T-cell (primary cell): ENCODE data around the gene TMEM178B. TPM values are rescaled to one million over a fixed set of nuclear protein-coding genes. Genes with fewer than 3 reads are reported as not detected.

Source experiments
- ATAC-seq, 4 experiments: fragments of 200-7000 bp in 3 of 4; fragments of 150-1000 bp in 1 of 4; cut with Tn5 transposase; replicated peaks in 1 of 4; 1 replicate in 3 of 4; 2 replicates in 1 of 4; pipeline ENCODE4 v1.10.0; 2021; ENCODE audit warnings: moderate library complexity in 3 of 4, mild to moderate bottlenecking in 2 of 4, moderate number of reproducible peaks in 1 of 4
- CTCF ChIA-PET, 2 donors: fragments of 300-600 bp; sonication (Branson Sonifier 250); formaldehyde crosslinking; loops; one replicate each; lab custom pipeline; 2022; ENCODE audit warnings: antibody characterized with exemption in 2 of 2; lab: Charles Lee
- POLR2A ChIA-PET, 2 donors: fragments of 300-600 bp; sonication (Branson Sonifier 250); formaldehyde crosslinking; loops; one replicate each; lab custom pipeline; 2022; ENCODE audit warnings: antibody characterized with exemption in 2 of 2; lab: Charles Lee
- DNase-seq, 35 experiments: peaks; one replicate each; pipeline versions ENCODE4 v3.0.0 to v3.0.0-alpha.2; 2013 to 2023
- H3K27ac ChIP-seq: one replicate; pipeline ENCODE4 v1.5.1; 2013; ENCODE audit warnings: low read length
- H3K27me3 ChIP-seq, 2 experiments: replicated peaks in 1 of 2; 1 replicate in 1 of 2; 2 replicates in 1 of 2; pipeline versions ENCODE4 v1.6.1 to v1.7.0; 2013; ENCODE audit warnings: low read length in 1 of 2, mixed read lengths in 1 of 2; ENCODE audit not compliant: control insufficient read depth in 2 of 2, insufficient read depth in 2 of 2; ENCODE audit errors: extremely low read depth in 1 of 2
- H3K36me3 ChIP-seq, 2 donors: 1 replicate in 1 of 2; 2 replicates in 1 of 2; pipeline versions ENCODE4 v1.6.1 to v1.7.0; 2013; ENCODE audit warnings: low read length in 1 of 2; ENCODE audit not compliant: control insufficient read depth in 2 of 2, insufficient read depth in 1 of 2; ENCODE audit errors: extremely low read depth in 1 of 2
- H3K4me1 ChIP-seq, 2 experiments: 1 replicate in 1 of 2; 2 replicates in 1 of 2; pipeline versions ENCODE4 v1.6.1 to v1.7.0; 2013; ENCODE audit warnings: low read length in 2 of 2, mixed read lengths in 1 of 2; ENCODE audit not compliant: insufficient read depth in 2 of 2, control insufficient read depth in 1 of 2; ENCODE audit errors: extremely low read depth in 1 of 2
- H3K4me3 ChIP-seq, 2 donors: 1 replicate in 1 of 2; 2 replicates in 1 of 2; pipeline versions ENCODE4 v1.5.1 to v1.7.0; 2013; ENCODE audit warnings: mild to moderate bottlenecking in 2 of 2, low read length in 1 of 2, moderate library complexity in 1 of 2; ENCODE audit not compliant: control insufficient read depth in 1 of 2; ENCODE audit errors: extremely low read depth in 1 of 2
- H3K9me3 ChIP-seq: 2 replicates; pipeline ENCODE4 v1.7.0; 2013
- H3K27ac Mint-ChIP-seq, 2 donors: one replicate each; pipeline ENCODE4 v1.8.0; 2020 to 2021; ENCODE audit warnings: mild to moderate bottlenecking in 2 of 2, mixed read lengths in 2 of 2
- H3K27me3 Mint-ChIP-seq, 2 donors: one replicate each; pipeline ENCODE4 v1.8.0; 2021 to 2022; ENCODE audit warnings: mixed read lengths in 2 of 2
- H3K36me3 Mint-ChIP-seq: one replicate; pipeline ENCODE4 v1.8.0; 2021; ENCODE audit warnings: mixed read lengths
- H3K4me1 Mint-ChIP-seq, 3 donors: one replicate each; pipeline ENCODE4 v1.8.0; 2020 to 2022; ENCODE audit warnings: mixed read lengths in 3 of 3, mild to moderate bottlenecking in 1 of 3
- H3K4me3 Mint-ChIP-seq, 3 donors: one replicate each; pipeline ENCODE4 v1.8.0; 2020 to 2022; ENCODE audit warnings: mild to moderate bottlenecking in 3 of 3, mixed read lengths in 3 of 3, moderate library complexity in 3 of 3
- H3K9me3 Mint-ChIP-seq, 3 donors: one replicate each; pipeline ENCODE4 v1.8.0; 2020 to 2022; ENCODE audit warnings: mixed read lengths in 3 of 3
- WGBS: methylation state at CpG from one replicate; pipeline ENCODE4 v1.1.5; 2013; ENCODE audit warnings: missing lambda C conversion rate; ENCODE audit not compliant: insufficient coverage; 5-methylcytosine and 5-hydroxymethylcytosine counted together
- total RNA-seq, 35 experiments: library from RNA in 6 of 35; stranded (reverse) in 6 of 35; fragments of 120-200 nt in 1 of 35; gene quantifications; one replicate each; pipeline versions ENCODE4 v1.2.1 to v1.2.4 and lab custom pipeline; 2013 to 2026

The TMEM178B gene
- total RNA-seq, 5 donors from 2014 or later (not counting 1 experiment from before 2014, with no cell fraction given): 0.14 to 0.86 (median 0.32) TPM

DNA sequence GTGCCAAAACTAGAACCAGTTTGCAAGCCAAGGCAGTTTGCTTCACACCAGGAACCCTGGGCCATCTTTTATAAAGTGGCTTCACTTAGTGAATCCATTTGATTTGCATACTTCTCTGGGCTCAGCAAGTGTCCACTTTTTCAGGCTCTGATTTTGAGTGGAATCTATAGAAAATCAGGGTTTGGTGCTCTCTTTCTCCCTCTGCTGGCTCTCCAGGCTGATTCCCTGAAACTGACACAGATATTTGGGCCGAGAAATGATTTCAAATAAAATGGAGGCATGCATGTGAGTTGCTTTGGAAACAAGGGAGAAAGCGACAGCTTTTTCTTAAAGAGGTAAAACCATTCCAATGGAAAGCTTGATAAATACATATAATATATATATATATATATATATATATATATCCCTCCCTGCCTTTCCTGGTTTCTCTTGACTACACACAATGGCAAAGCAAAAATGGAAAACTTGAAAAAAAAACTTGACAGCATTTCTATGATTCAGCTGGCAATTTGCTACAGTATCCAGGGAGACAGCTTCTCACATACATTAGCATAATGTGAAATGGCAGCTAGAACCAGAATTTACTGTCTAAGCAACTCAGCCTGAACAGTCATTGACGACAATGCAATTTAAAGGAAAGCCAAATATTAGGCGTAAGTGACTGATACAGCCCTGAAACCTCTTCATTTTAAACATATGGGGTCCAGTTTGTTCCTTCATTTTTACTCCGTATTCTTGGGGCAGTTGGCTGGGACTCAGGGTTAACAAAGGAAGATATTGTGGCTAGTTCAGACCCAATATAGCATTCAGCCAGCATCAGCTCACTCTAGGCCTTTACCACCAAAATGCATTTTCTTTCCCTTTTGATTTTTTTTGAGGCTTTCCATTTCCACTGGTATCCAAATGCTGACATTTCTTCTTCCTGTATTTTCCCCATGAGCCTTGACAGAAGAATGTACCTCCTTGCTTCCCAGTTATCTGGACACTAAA lies 188.5 kb downstream of the TMEM178B start:
- Mint-ChIP-seq H3K4me1 (peaks cover 0 to 7% (median 0%) of the 10 kb centered on the region in 3 donors), H3K36me3 (peaks cover 7% of the 10 kb centered on the region)
- H3K36me3 ChIP-seq: no peaks in the 10 kb centered on the region

DNA sequence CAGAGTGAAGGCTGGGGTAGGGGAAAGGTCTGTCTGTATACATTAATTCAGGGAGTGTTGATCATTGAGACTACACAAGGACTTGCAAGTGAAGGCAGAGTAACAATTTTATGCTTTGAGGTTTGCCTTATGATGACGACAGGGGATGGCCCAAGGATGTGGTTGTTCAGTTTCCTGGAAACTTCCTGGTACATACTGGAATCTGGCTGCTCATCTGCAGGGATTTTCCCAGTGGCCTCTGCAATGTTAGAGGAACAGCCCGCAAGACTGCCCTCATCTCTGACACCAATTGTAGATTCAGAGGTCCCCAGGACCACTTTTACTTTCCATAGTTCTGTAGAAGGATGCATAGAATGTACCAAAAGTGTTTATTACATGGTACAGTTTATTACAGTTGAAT lies 189.6 kb downstream of the TMEM178B start:
- H3K4me1 Mint-ChIP-seq: peaks cover 0 to 7% (median 0%) of the 10 kb centered on the region in 3 donors
- CTCF ChIA-PET: no interaction called here
- peaks cover 11 to 21% of the 10 kb centered on the region in 2 donors for H3K27me3 Mint-ChIP-seq
- peaks cover 5 to 18% (median 12%) of the 10 kb centered on the region in 3 donors for H3K9me3 Mint-ChIP-seq
- H3K27ac Mint-ChIP-seq: no peak overlapping the region
- no peaks in the 10 kb centered on the region for H3K36me3 ChIP-seq
- DNase-seq: no peak
- no peak overlapping the region for H3K4me3 Mint-ChIP-seq
- H3K9me3 ChIP-seq: no peaks in the 10 kb centered on the region
- POLR2A ChIA-PET: no interaction called here
- H3K27ac ChIP-seq: no peak overlapping the region
- H3K4me3 ChIP-seq: no peak overlapping the region
- ATAC-seq: no peak
- H3K27me3 ChIP-seq: no peaks in the 10 kb centered on the region
- no peaks in the 10 kb centered on the region for H3K4me1 ChIP-seq
- peaks cover 6% of the 10 kb centered on the region for H3K36me3 Mint-ChIP-seq
- 17% methylated on average over 1 of the region's 2 CpGs for WGBS

More for the DNA sequence above, 188.5 kb downstream of the TMEM178B start:
- Histone ChIP-seq H3K4me3 (no peak overlapping the region), H3K4me1 (no peaks in the 10 kb centered on the region), H3K27ac (no peak overlapping the region), H3K9me3 (no peaks in the 10 kb centered on the region), H3K27me3 (no peaks in the 10 kb centered on the region)
- Mint-ChIP-seq H3K4me3 (no peak overlapping the region), H3K9me3 (peaks cover 10 to 20% (median 12%) of the 10 kb centered on the region in 3 donors), H3K27me3 (peaks cover 11 to 17% of the 10 kb centered on the region in 2 donors), H3K27ac (no peak overlapping the region)
- DNase-seq: no peak
- POLR2A ChIA-PET: no interaction called here
- no CpG with 5 or more reads among the region's 5 CpGs for WGBS
- CTCF ChIA-PET: no interaction called here
- ATAC-seq: no peak

DNA sequence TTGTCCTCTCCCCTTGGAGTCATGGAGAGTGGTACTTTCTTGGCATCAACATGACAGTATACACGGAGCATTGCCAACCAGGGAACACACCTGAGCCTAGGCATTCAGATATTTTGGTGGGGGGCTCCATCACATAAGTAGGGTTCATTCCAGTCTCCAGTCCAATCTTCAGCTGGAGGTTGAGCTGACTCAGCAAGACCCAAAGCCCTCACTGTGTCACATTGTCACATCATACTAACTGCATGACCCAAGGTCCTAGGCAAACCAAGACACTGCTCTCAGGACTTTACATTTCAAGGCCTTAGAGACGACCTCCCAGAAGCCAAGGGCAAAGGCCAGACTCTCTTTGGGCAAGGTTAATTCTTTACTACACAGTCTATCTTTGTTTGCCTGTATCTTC lies 190.1 kb downstream of the TMEM178B start:
- ChIA-PET CTCF (no interaction called here), POLR2A (no interaction called here)
- H3K4me1 ChIP-seq: no peaks in the 10 kb centered on the region
- DNase-seq (no peak), ATAC-seq (no peak)
- H3K9me3 ChIP-seq: no peaks in the 10 kb centered on the region
- peaks cover under 1 to 14% (median 8%) of the 10 kb centered on the region in 3 donors for H3K9me3 Mint-ChIP-seq
- WGBS: 78% methylated on average over 1 of the region's 2 CpGs
- peaks cover under 1% of the 10 kb centered on the region for H3K36me3 Mint-ChIP-seq
- peaks cover 11 to 21% of the 10 kb centered on the region in 2 donors for H3K27me3 Mint-ChIP-seq
- H3K4me3 Mint-ChIP-seq: no peak overlapping the region
- no peaks in the 10 kb centered on the region for H3K36me3 ChIP-seq
- H3K4me1 Mint-ChIP-seq: peaks cover 0 to 7% (median 0%) of the 10 kb centered on the region in 3 donors
- H3K27ac ChIP-seq: no peak overlapping the region
- H3K27me3 ChIP-seq: no peaks in the 10 kb centered on the region
- H3K4me3 ChIP-seq: no peak overlapping the region
- H3K27ac Mint-ChIP-seq: no peak overlapping the region

DNA sequence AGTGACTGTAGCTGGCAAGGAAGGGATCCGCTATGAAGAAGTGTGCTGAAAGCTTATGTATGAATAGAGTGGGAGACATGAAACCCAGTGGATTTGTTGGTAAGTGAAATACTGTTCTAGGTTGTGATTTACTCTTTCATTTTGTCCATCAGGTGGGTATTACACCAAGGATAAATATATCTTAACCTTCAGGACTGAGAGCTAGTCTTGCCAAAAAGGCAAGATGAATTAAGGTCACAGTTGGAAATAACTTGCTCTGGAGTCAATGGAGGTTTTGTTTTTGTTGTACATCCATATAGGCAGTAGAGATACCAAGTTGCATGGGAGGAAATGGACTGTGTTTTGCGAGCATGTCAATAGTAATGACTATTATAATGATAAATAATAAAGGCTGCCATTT lies 190.6 kb downstream of the TMEM178B start:
- DNase-seq (no peak), ATAC-seq (no peak)
- peaks cover 11 to 21% of the 10 kb centered on the region in 2 donors for H3K27me3 Mint-ChIP-seq
- CTCF ChIA-PET: no interaction called here
- no peak overlapping the region for H3K27ac Mint-ChIP-seq
- no peak overlapping the region for H3K4me3 Mint-ChIP-seq
- H3K27ac ChIP-seq: no peak overlapping the region
- POLR2A ChIA-PET: no interaction called here
- H3K36me3 Mint-ChIP-seq: no peaks in the 10 kb centered on the region
- no peaks in the 10 kb centered on the region for H3K4me1 ChIP-seq
- no peaks in the 10 kb centered on the region for H3K36me3 ChIP-seq
- peaks cover 0 to 10% (median 7%) of the 10 kb centered on the region in 3 donors for H3K9me3 Mint-ChIP-seq
- no peaks in the 10 kb centered on the region for H3K9me3 ChIP-seq
- whole genome bisulfite sequencing: 100% methylated on average over 1 of the region's 2 CpGs
- peaks cover 0 to 7% (median 0%) of the 10 kb centered on the region in 3 donors for H3K4me1 Mint-ChIP-seq
- H3K4me3 ChIP-seq: no peak overlapping the region
- H3K27me3 ChIP-seq: no peaks in the 10 kb centered on the region

DNA sequence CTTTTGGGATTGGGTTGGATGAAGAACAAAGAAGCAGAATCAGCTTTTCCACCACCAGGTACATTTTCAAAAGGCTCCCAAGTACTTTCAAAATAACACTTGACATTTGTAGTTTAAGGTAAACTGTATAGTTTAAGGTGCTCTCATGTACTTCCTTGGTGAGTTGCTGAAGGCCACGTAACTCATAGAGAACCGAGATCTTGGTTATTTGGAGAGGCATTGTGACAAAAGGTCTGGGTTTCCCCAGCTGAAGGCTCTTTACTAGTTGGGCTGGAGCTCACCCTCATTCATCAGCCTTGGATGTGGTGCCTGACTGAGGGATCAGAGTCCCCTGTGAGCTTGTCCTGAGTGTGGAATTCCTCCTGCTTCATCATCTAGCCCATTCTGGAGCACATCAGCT lies 191.8 kb downstream of the TMEM178B start:
- H3K27me3 Mint-ChIP-seq: peaks cover 11 to 21% of the 10 kb centered on the region in 2 donors
- H3K4me1 ChIP-seq: no peaks in the 10 kb centered on the region
- H3K4me3 ChIP-seq: no peak overlapping the region
- ChIA-PET POLR2A (no interaction called here), CTCF (no interaction called here)
- WGBS: no CpG with 5 or more reads among the region's 2 CpGs
- H3K36me3 Mint-ChIP-seq: no peaks in the 10 kb centered on the region
- DNase-seq (no peak), ATAC-seq (no peak)
- no peaks in the 10 kb centered on the region for H3K9me3 ChIP-seq
- no peaks in the 10 kb centered on the region for H3K27me3 ChIP-seq
- H3K27ac Mint-ChIP-seq: no peak overlapping the region
- no peak overlapping the region for H3K4me3 Mint-ChIP-seq
- peaks cover 0 to 7% (median 0%) of the 10 kb centered on the region in 3 donors for H3K4me1 Mint-ChIP-seq
- H3K9me3 Mint-ChIP-seq: no peaks in the 10 kb centered on the region
- H3K36me3 ChIP-seq: no peaks in the 10 kb centered on the region
- no peak overlapping the region for H3K27ac ChIP-seq

DNA sequence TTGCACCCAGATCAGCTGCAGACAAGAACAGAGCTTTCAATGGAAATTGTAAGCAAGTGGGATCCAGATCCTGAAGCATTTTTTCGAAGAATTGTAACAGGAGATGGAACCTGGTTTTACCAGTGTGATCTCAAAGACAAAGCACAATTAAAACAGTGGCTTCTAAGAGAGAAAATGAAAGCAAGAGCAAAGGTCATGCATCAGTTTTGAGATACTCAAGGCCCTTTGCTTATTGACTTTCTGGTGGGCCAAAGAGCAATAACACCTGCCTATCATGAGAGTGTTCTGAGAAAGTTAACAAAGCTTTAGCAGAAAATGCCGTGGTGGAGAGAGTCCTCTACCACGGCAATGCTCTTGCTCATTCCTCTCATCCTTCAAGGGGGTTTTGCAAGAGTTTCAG lies 194.8 kb downstream of the TMEM178B start:
- peaks cover 3 to 9% of the 10 kb centered on the region in 2 donors for H3K27me3 Mint-ChIP-seq
- no peak overlapping the region for H3K27ac Mint-ChIP-seq
- DNase-seq: no peak
- Histone ChIP-seq H3K27ac (no peak overlapping the region), H3K36me3 (no peaks in the 10 kb centered on the region), H3K4me1 (no peaks in the 10 kb centered on the region), H3K27me3 (no peaks in the 10 kb centered on the region), H3K4me3 (no peak overlapping the region), H3K9me3 (no peaks in the 10 kb centered on the region)
- WGBS: 77% methylated on average over 3 of the region's 3 CpGs
- H3K4me1 Mint-ChIP-seq: peaks cover 0 to 2% (median 0%) of the 10 kb centered on the region in 3 donors
- ChIA-PET CTCF (no interaction called here), POLR2A (no interaction called here)
- no peaks in the 10 kb centered on the region for H3K36me3 Mint-ChIP-seq
- H3K9me3 Mint-ChIP-seq: no peaks in the 10 kb centered on the region
- no peak overlapping the region for H3K4me3 Mint-ChIP-seq
- no peak for ATAC-seq
